GM18909 (cell line): ENCODE measurements around the gene UBE2L6.
"Not testable (repeated sequence)": the region's sequence is repeated elsewhere in the genome, so short reads cannot be mapped to it uniquely, and the experiment has no call there.

ENCODE experiments used
- ATAC-seq: cut with Tn5 transposase; IDR thresholded peaks from one replicate; pipeline ENCODE4 v1.9.1; 2021; ENCODE audit warnings: mild to moderate bottlenecking; ENCODE audit not compliant: unreplicated experiment, poor library complexity

The UBE2L6 gene

DNA sequence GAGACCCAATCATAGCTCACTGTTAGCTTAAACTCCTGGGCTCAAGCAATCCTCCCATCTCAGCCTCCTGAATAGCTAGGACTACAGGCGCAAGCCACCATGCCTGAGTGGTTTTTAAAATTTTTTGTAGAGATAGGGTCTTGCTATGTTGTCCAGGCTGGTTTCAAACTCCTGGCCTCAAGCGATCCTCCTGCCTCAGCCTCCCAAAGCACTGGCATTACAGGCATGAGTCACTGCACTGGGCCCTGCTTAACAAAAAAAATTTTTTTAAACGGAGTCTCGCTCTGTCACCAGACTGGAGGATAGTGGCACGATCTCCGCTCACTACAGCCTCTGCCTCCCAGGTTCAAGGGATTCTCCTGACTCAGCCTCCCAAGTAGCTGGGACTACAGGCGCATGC is 33.0 kb downstream of the UBE2L6 start:
- ATAC-seq = not testable (repeated sequence)

DNA sequence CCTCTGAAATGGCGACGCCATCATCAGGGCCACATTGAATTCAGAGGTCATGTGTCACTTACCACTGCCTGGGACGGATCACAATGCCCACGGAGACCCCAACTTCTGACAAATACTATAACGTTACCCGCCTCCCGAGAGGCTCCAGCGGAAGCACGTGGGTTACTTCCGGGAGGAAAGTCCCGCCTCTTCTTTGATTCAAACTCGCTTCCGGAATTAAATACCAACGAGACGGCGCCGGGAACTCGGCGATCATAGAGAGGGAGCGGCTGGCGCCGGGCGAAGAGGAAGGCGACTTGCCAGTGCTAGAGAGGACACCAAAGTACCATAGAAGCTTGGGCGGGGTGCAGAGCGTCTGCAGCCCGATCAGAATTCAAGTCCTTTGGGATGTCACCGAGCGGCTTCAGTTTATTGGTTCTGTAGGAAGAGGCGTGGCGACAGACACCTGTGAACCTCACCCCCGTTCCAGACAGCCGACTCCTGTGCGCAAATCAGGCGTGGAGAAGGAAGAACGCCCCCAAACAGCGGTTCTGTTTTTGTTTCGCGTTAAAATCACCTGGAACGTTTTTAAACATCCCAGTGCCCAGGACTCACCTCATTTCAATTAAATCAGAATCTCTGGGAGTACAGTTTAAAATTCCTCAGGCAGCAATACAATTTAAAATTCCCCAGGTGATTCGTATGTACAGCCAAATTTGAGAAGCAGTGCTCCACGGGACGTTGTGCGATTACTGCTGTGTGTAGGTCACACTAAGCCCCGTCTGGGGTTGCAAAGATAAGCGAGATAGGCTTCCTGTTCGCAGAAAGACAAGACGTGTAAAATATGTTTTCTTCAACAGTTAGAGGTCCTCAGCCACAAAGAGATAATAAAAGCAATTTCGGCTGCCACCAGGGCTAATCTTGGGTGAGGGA is 36.6 kb downstream of the UBE2L6 start, which contains the start of gene TIMM10:
Gene TIMM10 (minus strand): TSS at position 159 of the 912 bp plus-strand sequence. CDS start 565 bp downstream, outside the sequence.
- ATAC-seq = peak; percentile 99

- no peak for ATAC-seq
Measured at GRCh38 chr11:57530215-57530595, 37.3 kb downstream of the UBE2L6 start.

- ATAC-seq = no peak
Measured at GRCh38 chr11:57529012-57529411, 38.5 kb downstream of the UBE2L6 start.

GRCh38 chr11:57527056-57527631 is 40.3 kb downstream of the UBE2L6 start:
- no peak for ATAC-seq

DNA sequence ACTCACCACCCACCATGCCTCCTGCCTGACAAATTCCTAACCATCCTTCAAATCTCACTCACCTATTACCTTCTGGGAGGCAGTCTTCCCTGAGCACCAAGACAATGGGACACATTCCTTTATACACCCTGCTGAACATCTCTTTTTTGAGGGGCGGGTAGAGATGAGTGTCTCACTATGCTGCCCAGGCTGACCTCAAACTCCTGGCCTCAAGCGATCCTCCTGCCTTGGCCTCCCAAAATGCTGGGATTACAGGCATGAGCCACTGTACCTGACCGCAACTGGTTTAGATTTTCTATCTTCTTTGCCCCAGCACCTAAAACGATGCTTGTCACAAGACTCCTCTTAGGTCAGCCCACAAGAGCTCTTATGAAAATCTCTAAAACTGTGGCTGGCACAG is 44.1 kb downstream of the UBE2L6 start:
- ATAC-seq = no peak

- ATAC-seq = no peak
Measured at GRCh38 chr11:57521116-57521515, 46.4 kb downstream of the UBE2L6 start.

- no peak for ATAC-seq
Measured at GRCh38 chr11:57516061-57516443, 51.4 kb downstream of the UBE2L6 start.

DNA sequence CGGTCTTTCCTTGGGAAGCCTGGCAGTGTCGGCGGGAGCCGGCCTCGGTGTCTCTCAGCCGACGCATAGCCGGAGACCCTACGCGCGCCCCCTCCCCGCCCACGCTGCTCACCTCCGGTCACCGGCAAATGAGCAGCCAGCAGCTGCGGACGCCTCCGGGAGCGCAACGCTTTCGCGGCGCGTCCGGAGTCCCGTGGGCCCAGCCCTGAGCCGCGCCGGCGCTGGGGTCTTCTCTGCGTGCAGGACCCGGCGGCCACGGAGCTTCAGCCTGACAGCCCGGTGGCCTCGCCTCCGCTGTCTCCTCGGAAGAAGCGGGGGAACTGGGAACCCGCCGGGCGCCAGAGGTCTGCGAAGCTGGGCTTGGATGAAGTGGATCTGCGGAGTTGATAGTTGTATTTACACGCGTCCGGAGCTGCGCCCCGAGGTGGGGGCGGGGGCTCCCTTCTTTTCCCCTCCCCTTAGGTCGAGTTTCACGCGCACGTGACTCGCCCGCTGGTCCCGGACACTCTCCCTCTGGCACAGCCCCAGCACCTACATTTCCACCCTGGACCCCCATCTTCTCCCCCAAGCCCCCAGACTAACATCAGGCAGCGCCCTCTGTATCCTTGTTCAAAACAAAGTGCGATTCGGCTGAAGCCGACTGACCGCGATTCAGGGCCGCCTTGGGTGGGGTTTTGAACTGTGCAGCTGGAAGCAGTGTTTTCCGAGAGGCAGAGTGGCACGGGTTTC is 52.0 kb downstream of the UBE2L6 start, which contains the start of gene SLC43A1:
Gene SLC43A1 (minus strand): TSS at position 371 of the 729 bp plus-strand sequence. CDS start 1,591 bp downstream, outside the sequence.
- ATAC-seq = peak; percentile 46

DNA sequence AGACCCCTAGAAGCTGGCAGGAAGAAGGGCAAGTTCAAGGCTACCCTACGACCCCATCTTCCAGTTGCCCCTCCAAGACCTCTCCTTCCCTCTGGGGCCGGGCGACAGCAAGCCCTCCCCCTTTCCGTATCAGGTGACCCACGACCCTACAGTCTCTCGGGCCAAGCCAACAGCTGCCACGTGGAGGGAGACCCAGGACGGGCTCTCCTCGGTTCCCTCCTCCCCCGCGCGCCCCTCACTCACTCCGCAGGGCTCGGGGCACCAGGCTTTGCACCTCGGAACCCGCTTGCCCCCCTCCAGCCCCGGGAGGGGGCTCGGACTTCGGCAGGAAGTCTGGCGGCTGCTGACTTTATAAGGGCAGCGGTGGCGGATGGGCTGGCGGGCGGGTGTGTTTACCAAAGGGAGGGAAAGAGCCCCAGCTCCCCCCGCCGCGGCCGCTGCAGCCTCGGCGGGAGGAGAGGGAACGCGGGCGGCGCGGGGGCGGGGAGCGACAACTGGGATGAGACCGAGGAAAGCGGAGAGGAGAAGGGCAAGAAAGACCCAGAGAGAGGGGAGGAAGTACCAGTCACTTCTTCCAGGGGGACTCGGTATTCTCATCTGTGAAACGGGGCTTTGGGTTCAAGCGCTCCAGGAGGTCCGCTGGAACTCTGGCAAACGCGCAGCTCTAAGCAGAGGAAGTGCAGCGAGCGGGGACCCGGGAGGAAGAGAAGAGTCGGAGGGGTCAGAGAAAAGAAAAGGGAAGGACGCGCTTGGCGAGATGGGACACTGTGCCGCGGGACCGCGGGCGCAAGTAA is 52.7 kb downstream of the UBE2L6 start:
- peak; percentile 49 for ATAC-seq

DNA sequence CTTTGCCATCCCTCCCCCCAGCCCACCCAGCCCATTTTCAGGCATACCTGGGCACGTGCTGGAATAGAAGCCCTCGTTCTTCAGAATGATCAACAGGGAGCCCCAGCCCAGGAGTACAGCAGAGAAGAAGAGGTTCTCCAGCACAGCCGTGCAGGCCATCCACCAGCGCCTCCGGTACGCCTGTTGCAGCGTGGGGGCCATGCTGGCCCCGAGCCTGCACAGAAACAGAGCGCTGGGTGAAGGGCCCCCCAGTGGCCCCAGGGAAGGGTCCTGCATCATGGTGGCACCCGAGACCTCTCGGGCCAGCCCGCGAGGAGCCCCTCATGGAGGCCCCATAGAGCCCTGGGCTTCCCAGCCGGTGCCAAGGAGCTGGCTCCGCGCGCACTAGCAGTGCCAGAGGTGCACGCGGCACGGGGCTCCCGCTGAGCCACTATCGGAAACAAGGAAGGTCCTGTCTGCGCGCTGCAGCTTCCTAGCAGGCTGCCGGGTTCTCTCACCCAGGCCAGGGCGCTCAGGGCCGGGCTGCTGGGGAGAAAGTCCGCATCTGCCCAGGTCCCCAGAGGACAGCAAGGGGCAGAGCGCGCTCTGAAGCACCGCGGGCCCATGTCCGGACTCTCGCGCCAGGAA is 53.4 kb downstream of the UBE2L6 start:
- ATAC-seq = peak; percentile 39

DNA sequence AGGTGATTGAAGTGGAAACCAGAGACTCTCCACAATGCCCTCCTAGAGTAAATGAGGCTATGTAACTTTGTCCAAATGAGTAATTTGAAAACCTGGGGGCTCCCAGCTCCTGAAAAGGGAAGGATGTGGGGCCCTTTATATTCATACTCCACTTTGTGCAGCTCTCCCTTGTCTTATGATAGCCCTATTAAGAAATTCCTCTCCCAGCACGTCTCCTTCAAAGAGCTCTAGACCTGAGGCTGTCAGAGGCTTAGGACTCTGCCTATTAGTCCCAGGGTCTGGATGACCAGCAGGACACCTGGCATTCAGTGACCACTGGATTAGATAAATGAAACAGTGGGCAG is 54.0 kb downstream of the UBE2L6 start:
- no peak for ATAC-seq

GRCh38 chr11:57512646-57513451 is 54.6 kb downstream of the UBE2L6 start:
- no peak for ATAC-seq

DNA sequence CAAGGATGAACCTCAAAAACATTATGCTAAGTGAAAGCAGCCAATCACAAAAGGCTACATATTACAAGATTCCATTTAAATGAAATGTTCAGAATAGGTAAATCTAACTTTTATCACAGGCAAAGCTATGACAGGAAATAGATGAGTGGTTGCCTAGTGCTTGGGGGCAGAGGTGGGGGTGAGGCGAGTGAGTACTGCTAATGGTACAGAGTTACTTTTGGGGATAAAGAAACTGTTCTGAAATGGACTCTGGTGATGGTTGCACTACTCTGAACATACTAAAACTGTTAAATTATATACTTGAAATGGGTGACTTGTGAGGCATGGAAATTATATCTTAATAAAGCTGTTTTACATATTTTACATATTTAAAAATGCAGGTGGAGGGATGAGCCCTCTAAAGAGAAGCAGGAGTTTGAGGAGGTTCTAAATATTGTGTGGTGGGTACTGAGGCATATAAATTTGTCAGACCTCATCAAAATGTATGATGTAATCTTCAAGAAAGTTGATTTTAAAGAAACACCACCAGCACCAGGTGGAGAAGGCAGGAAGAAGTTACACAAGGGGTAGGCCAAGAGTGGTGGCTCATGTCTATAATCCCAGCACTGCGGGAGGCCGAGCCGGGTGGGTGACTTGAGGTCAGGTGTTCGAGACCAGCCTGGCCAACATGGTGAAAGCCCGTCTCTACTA is 55.6 kb downstream of the UBE2L6 start:
- ATAC-seq = no peak

DNA sequence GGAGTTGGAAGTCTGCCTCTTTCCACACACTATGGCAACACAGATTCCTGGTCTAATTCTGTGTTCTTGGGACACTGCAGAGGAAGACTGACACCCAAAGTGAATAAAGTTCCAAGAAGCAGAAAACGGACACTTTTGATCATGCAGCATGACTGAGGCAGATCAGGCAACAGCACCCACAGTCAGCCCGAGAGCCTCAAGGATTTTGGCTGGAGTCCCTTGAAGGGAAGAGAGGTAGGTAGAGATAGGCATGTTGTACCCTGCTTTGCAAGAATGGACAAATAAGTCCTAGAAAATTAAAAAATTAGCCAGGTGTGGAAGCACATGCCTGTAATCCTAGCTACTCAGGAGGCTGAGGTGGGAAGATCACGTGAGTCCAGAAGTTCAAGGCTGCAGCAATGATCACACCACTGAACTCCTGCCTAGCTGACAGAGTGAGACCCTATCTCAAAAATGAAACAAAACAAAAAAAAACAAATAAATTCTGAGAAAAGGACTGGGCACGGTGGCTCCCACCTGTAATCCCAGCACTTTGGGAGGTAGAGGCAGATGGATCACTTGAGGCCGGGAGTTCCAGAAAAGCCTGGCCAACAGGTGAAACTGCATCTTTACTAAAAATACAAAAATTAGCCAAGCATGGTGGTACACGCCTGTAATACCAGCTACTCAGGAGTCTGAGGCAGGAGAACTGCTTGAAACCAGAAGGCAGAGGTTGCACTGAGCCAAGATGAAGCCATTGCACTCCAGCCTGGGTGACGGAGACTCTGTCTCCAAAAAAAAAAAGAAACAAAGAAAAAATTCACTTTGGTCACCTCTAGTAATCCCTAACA is 58.9 kb downstream of the UBE2L6 start:
- ATAC-seq = no peak

GRCh38 chr11:57506522-57506921 is 61.0 kb downstream of the UBE2L6 start:
- ATAC-seq = no peak

GRCh38 chr11:57504511-57504910 is 63.0 kb downstream of the UBE2L6 start:
- no peak for ATAC-seq

DNA sequence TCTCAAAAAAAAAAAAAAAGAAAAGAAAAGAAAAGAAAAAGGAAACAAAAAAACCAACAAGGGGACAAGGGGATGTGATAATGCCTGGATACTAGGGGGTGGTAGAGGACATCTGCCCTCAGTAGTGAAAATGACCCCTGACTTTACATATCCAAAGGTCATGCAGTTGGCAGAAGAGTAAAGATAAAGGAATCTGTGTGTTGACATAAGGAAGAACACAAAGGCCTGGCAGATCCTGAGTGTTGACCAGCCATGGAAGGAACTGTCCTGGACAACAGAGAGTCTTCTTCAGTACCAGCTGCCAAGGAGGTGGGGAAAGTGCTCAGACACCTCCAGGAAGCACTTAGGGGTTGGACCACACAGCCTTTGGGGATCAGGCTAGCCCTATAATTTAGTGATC is 64.6 kb downstream of the UBE2L6 start:
- ATAC-seq = no peak
